ENCODE results near the gene NEGR1.

DNA sequence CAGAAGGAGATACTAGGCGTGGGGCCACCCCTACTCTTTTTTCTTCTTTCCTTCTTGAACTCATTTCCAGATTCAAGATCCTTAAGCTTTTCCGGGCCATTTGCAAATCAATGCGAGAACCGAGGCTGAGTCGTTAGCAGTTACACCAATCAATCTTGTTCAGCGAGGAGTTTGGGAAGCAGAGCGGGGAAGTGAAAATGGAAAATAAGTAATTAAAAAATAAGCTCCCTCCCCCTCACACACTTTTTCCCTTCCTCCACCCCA lies 1.7 kb upstream of the NEGR1 start:
- TF ChIP-seq, protein P1, sequence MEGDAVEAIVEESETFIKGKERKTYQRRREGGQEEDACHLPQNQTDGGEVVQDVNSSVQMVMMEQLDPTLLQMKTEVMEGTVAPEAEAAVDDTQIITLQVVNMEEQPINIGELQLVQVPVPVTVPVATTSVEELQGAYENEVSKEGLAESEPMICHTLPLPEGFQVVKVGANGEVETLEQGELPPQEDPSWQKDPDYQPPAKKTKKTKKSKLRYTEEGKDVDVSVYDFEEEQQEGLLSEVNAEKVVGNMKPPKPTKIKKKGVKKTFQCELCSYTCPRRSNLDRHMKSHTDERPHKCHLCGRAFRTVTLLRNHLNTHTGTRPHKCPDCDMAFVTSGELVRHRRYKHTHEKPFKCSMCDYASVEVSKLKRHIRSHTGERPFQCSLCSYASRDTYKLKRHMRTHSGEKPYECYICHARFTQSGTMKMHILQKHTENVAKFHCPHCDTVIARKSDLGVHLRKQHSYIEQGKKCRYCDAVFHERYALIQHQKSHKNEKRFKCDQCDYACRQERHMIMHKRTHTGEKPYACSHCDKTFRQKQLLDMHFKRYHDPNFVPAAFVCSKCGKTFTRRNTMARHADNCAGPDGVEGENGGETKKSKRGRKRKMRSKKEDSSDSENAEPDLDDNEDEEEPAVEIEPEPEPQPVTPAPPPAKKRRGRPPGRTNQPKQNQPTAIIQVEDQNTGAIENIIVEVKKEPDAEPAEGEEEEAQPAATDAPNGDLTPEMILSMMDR (IDR thresholded peaks at IDR 0.05) = no peak
- TF ChIP-seq POLR2A (IDR thresholded peaks at IDR 0.05) = no peak
- no peak for TF ChIP-seq POLR2AphosphoS5 (IDR thresholded peaks at IDR 0.05)
- no peak for TF ChIP-seq EP300 (IDR thresholded peaks at IDR 0.05)

All from gastroesophageal sphincter (tissue), 3 donors.